HG02870 (cell line): Measurements from ENCODE around the gene ZFPM1.

Experiments
- ATAC-seq: cut with Tn5 transposase; IDR thresholded peaks from one replicate; pipeline ENCODE4 v1.9.1; 2021; ENCODE audit warnings: mild to moderate bottlenecking, moderate library complexity; ENCODE audit not compliant: unreplicated experiment

ZFPM1 gene

GRCh38 chr16:88433632-88434352 is 19.3 kb upstream of the ZFPM1 start:
- ATAC-seq = no peak

DNA sequence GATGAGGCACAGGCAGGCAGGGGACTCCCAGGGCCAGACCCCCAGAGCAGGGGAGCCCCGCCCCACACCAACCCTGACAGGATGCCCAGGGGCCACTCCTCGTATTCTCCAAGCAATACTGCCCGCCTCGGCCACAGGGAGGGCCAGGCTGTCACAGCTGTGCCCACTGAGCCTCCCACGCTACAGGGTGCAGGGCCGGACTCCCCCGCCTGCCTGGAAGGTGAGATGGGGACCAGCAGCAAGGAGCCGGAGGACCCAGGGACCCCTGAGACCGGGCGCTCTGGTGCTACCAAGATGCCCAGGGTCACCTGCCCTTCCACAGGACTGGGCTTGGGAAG is 18.8 kb upstream of the ZFPM1 start:
- ATAC-seq = no peak

DNA sequence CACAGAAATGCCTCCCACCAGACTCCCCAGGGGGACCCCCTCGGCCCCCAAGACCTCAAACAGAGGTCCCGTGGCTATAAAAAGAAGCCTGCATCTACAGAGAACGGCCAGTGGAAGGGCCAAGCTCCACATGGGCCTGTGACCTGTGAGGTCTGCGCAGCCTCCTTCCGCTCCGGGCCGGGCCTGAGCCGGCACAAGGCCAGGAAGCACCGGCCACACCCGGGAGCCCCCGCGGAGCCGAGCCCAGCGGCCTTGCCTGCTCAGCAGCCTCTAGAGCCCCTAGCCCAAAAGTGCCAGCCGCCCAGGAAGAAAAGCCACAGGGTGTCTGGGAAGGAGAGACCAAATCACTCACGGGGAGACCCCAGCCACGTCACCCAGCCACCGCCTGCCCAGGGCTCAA is 18.3 kb upstream of the ZFPM1 start:
- ATAC-seq = no peak

DNA sequence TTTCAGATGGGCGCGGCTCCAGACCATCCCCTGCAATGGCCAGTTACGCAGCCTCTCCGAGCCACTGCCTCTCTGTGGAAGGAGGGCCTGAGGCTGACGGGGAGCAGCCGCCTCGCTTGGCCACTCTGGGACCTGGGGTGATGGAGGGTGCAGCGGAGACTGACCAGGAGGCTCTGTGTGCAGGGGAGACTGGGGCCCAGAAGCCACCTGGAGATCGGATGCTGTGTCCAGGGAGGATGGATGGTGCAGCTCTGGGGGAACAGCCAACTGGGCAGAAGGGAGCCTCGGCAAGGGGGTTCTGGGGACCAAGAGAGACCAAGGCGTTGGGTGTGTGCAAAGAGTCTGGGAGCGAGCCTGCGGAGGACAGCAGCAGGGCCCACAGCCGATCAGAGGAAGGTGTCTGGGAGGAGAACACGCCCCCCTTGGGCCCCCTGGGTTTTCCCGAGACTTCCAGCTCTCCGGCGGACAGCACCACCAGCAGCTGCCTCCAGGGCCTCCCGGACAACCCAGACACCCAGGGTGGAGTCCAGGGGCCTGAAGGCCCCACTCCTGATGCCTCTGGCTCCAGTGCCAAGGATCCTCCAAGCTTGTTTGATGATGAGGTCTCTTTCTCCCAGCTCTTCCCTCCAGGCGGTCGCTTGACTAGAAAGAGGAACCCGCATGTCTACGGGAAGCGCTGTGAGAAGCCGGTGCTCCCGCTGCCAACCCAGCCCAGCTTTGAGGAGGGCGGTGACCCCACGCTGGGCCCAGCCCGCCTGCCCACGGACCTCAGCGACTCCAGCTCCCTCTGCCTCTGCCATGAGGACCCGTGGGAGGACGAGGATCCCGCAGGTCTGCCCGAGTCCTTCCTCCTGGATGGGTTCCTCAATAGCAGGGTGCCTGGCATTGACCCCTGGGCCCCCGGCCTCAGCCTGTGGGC is 17.4 kb upstream of the ZFPM1 start:
- no peak for ATAC-seq

- no peak for ATAC-seq
These were observed 16.3 kb upstream of the ZFPM1 start for GRCh38 chr16:88436796-88437195.

- no peak for ATAC-seq
These were observed 15.6 kb upstream of the ZFPM1 start for GRCh38 chr16:88437367-88437964.

GRCh38 chr16:88438084-88438870 is 14.8 kb upstream of the ZFPM1 start:
- no peak for ATAC-seq

DNA sequence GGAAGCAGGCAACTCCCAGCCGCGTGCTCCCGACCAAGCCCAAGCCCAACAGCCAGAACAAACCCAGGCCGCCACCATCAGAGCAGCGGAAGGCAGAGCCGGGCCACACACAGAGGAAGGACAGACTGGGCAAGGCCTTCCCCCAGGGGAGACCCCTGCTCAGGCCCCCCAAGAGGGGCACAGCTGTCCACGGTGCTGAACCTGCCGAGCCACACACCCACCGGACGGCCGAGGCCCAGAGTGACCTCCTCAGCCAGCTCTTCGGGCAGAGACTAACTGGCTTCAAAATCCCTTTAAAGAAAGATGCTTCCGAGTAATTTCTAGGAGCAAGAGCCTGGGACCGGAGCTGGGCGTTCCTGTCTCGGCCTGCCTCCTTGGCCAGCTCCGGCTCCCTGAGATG is 14.1 kb upstream of the ZFPM1 start:
- ATAC-seq = no peak

DNA sequence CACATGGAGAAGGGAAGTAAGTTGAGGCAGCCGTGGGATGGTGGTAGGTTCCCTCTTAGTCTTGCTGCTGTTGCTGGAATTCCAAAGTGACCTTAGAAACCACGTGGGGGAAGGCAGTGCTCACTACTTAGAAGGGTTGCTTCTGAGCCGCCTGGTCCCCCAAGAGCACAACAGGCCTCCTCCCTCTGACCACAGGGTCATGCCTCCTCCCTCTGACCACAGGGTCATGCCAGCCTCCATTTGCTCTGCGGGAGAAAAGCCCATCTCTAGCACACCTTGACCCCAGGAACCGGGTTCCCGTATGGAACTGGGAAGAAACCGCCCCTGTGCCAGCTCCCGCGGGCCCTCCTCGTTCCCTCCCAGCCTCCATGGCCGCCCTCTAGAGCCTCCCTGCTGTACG is 13.4 kb upstream of the ZFPM1 start:
- no peak for ATAC-seq

DNA sequence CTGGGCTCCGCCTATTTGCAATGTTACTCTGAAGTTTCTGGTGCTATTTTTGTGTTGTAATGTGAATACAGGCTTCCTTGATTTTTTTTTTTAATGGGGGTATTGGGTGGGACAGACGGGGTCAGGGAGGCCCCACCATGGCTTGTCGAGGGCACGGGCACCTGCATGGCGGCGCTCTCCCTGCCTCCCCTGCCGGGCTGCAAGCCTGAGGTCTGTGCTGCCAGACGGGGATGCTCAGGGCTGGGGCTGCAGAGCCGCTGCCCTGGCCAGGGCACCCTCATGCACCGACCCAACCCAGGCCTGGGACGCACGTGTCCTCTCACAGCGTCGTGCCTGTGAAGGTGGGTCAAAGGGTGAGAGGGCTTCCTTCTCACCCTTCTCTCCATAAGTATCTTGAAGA is 13.0 kb upstream of the ZFPM1 start:
- ATAC-seq = no peak

- ATAC-seq = no peak
These were observed 12.2 kb upstream of the ZFPM1 start for GRCh38 chr16:88440686-88441405.

GRCh38 chr16:88441460-88441859 is 11.6 kb upstream of the ZFPM1 start:
- no peak for ATAC-seq

DNA sequence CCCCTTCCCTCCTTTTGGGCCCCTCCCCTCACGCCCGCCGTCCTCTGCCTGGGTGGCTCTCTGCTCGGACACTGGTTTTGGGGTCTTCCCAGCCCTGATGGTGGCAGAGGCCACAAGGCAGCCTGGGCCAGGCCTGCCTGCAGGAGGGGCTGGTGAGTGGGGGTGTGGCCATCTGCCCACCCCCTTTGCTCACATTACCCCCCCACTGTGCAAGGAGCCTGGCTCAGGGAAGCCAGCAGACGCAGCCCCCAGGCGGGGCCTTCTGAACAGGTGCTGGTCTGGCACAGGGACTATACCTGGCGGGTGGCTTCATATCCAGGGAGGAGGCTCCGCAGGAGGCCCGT is 10.7 kb upstream of the ZFPM1 start:
- no peak for ATAC-seq

- ATAC-seq = no peak
These were observed 10.1 kb upstream of the ZFPM1 start for GRCh38 chr16:88442727-88443576.

GRCh38 chr16:88444826-88445582 is 8.1 kb upstream of the ZFPM1 start:
- no peak for ATAC-seq

DNA sequence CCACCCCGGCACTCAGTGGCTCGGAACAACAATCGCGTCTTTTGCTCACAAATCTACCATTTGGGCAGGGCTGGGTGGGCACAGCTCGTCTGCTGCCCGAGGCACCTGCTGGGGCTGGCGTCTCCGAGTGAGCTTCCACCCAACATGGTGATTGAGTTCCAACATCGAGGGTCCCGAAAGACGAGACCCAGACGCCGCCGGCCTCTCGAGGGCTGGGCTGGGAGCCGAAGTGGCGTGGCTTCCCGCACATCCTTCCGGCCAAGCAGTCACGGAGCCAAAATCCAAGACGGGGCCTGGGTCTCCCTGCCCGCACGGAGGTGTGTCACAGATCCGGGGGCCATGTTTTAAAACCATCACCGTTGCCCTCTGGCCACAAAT is 7.5 kb upstream of the ZFPM1 start:
- ATAC-seq = no peak

GRCh38 chr16:88446061-88446460 is 7.0 kb upstream of the ZFPM1 start:
- no peak for ATAC-seq

- ATAC-seq = no peak
These were observed 6.3 kb upstream of the ZFPM1 start for GRCh38 chr16:88446736-88447135.

DNA sequence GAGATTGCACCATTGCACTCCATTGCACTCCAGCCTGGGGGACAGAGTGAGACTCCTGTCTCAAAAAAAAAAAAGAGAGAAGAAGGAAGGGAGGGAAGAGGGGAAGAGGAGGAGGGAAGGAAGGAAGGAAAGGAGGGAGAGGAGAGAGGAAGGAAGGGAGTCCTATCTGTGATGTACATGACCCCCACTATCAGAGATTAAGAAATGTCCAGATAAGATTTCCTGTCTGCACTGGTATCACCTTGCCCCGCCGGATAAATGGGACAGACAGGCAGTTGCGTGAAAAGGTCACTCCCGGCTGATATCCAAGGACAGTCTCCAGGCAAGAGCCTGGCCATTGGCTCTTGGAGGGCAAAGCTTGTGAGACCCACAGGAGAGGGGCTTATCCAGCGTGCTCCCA is 5.2 kb upstream of the ZFPM1 start:
- no peak for ATAC-seq
